Esophagus squamous epithelium (tissue), 5 donors: ENCODE data around the gene CSPG4. TPM values are rescaled to one million over a fixed set of nuclear protein-coding genes. Genes with fewer than 3 reads are reported as not detected.
A peak's percentile ranks its signal among the peaks of the same experiment; 100 is the strongest.

ENCODE experiments used
- DNase-seq: peaks from one replicate; lab custom pipeline; 2025; lab: John Stamatoyannopoulos, UW
- H3K27ac ChIP-seq, 4 donors: fragments of 200-600 bp; sonication (generic); one replicate each; pipeline ENCODE4 v1.5.1; 2016 to 2019; ENCODE audit warnings: mild to moderate bottlenecking in 1 of 4
- H3K27me3 ChIP-seq, 4 donors: fragments of 200-600 bp; sonication (generic); 1 replicate in 3 of 4; 2 replicates in 1 of 4; pipeline versions ENCODE4 v1.5.1 to v1.6.0; 2017 to 2021; ENCODE audit warnings: antibody characterized with exemption in 1 of 4
- H3K36me3 ChIP-seq, 3 donors: fragments of 200-600 bp; sonication (generic); one replicate each; pipeline ENCODE4 v1.5.1; 2016 to 2019
- H3K4me1 ChIP-seq, 3 donors: fragments of 200-600 bp; sonication (generic); one replicate each; pipeline ENCODE4 v1.5.1; 2017 to 2019
- H3K4me3 ChIP-seq, 4 donors: fragments of 200-600 bp; sonication (generic); 1 replicate in 3 of 4; 2 replicates in 1 of 4; pipeline ENCODE4 v1.5.1; 2016 to 2019; ENCODE audit warnings: mild to moderate bottlenecking in 2 of 4, moderate library complexity in 1 of 4
- H3K9me3 ChIP-seq, 3 donors: fragments of 200-600 bp; sonication (generic); one replicate each; pipeline ENCODE4 v1.5.1; 2016 to 2019
- CTCF ChIP-seq, 6 experiments: fragments of 450-650 bp in 4 of 6; fragments of 200-600 bp in 2 of 6; sonication (generic) in 2 of 6; IDR thresholded peaks; one replicate each; pipeline ENCODE4 v1.5.1; 2016 to 2019; ENCODE audit warnings: antibody characterized with exemption in 6 of 6, mild to moderate bottlenecking in 4 of 6, moderate library complexity in 4 of 6
- POLR2A ChIP-seq, 4 donors: fragments of 450-650 bp; IDR thresholded peaks; one replicate each; pipeline ENCODE4 v1.6.1; 2017; ENCODE audit warnings: antibody characterized with exemption in 4 of 4, mild to moderate bottlenecking in 4 of 4, moderate library complexity in 3 of 4
- WGBS, 2 donors: methylation state at CpG; one replicate each; pipeline ENCODE4 v1.1.5; 2018; 5-methylcytosine and 5-hydroxymethylcytosine counted together
- intact Hi-C: fragments of 100-400 bp; cut with DNase I; formaldehyde crosslinking; loops from one replicate; pipeline ENCODE4 v1.15.0; 2022
- total RNA-seq, 4 donors: library from RNA; depleted of rRNA; stranded (reverse); fragments of >200 nt; gene quantifications; one replicate each; pipeline ENCODE4 v1.1.0, GENCODE V29; 2016
- donor health status: DM: yes; HTN: yes; CAD: no.

The CSPG4 gene
- total RNA-seq, 4 donors from 2014 or later = 2.9 to 13.4 (median 4.2) TPM

GRCh38 chr15:75673426-75674235 lies 39.0 kb downstream of the CSPG4 start:
- intact Hi-C loops = no loop called here
- no peak for DNase-seq
- TF ChIP-seq POLR2A (IDR thresholded peaks at IDR 0.05) (no peak), CTCF (IDR thresholded peaks at IDR 0.05) (no peak)

GRCh38 chr15:75672646-75673425 lies 39.8 kb downstream of the CSPG4 start:
- Histone ChIP-seq H3K36me3 (peaks cover 0 to 15% (median 0%) of the 10 kb centered on the region in 3 donors), H3K9me3 (no peaks in the 10 kb centered on the region), H3K27ac (peak overlapping the region; percentile 2 to 97 (median 78)), H3K27me3 (no peaks in the 10 kb centered on the region), H3K4me3 (no peak overlapping the region), H3K4me1 (peaks cover 31 to 83% (median 35%) of the 10 kb centered on the region in 3 donors)
- DNase-seq = no peak
- WGBS, 2 donors = 58 to 63% methylated on average over 5 to 6 of the region's 14 CpGs
- intact Hi-C loops = no loop called here
- TF ChIP-seq CTCF (IDR thresholded peaks at IDR 0.05) (no peak), POLR2A (IDR thresholded peaks at IDR 0.05) (no peak)

More at GRCh38 chr15:75673426-75674235, 39.0 kb downstream of the CSPG4 start:
- Histone ChIP-seq H3K27me3 (no peaks in the 10 kb centered on the region), H3K4me3 (no peak overlapping the region), H3K27ac (peak overlapping the region; percentile 2 to 97 (median 78)), H3K9me3 (no peaks in the 10 kb centered on the region), H3K36me3 (peaks cover 0 to 15% (median 0%) of the 10 kb centered on the region in 3 donors), H3K4me1 (peaks cover 27 to 75% (median 29%) of the 10 kb centered on the region in 3 donors)
- WGBS, 2 donors = 63 to 81% methylated on average over 5 to 6 of the region's 10 CpGs

- 84 to 87% methylated on average over 6 to 10 of the region's 11 CpGs for WGBS, 2 donors
- intact Hi-C loops = no loop called here
- H3K4me1 ChIP-seq = peaks cover 39 to 91% (median 44%) of the 10 kb centered on the region in 3 donors
These were observed 40.7 kb downstream of the CSPG4 start for GRCh38 chr15:75671730-75672602.

GRCh38 chr15:75669879-75670212 lies 42.8 kb downstream of the CSPG4 start:
- H3K9me3 ChIP-seq = no peaks in the 10 kb centered on the region
- H3K27ac ChIP-seq = peak overlapping the region; percentile 83 to 97 (median 91)
- 0 to 70% methylated on average over 1 to 2 of the region's 6 CpGs for WGBS, 2 donors
- H3K36me3 ChIP-seq = no peaks in the 10 kb centered on the region
- no peak overlapping the region for H3K4me3 ChIP-seq
- no peak for DNase-seq
- no peaks in the 10 kb centered on the region for H3K27me3 ChIP-seq
- intact Hi-C loops = no loop called here
- H3K4me1 ChIP-seq = peaks cover 52 to 97% (median 59%) of the 10 kb centered on the region in 3 donors
- no peak for TF ChIP-seq POLR2A (IDR thresholded peaks at IDR 0.05)
- TF ChIP-seq CTCF (IDR thresholded peaks at IDR 0.05) = no peak

More at GRCh38 chr15:75671730-75672602, 40.7 kb downstream of the CSPG4 start:
- TF ChIP-seq CTCF (IDR thresholded peaks at IDR 0.05) (no peak), POLR2A (IDR thresholded peaks at IDR 0.05) (no peak)
- Histone ChIP-seq H3K9me3 (no peaks in the 10 kb centered on the region), H3K4me3 (no peak overlapping the region), H3K27me3 (no peaks in the 10 kb centered on the region), H3K36me3 (peaks cover 0 to 13% (median 0%) of the 10 kb centered on the region in 3 donors), H3K27ac (peak overlapping the region in 3 of 4 donors; percentile 75 to 97 (median 80))
- no peak for DNase-seq
